HG02973 (cell line): ENCODE results near the gene DACT3.

Experiments
- ATAC-seq: cut with Tn5 transposase; IDR thresholded peaks from one replicate; pipeline ENCODE4 v1.9.1; 2021; ENCODE audit warnings: moderate library complexity; ENCODE audit not compliant: unreplicated experiment

DACT3 gene

DNA sequence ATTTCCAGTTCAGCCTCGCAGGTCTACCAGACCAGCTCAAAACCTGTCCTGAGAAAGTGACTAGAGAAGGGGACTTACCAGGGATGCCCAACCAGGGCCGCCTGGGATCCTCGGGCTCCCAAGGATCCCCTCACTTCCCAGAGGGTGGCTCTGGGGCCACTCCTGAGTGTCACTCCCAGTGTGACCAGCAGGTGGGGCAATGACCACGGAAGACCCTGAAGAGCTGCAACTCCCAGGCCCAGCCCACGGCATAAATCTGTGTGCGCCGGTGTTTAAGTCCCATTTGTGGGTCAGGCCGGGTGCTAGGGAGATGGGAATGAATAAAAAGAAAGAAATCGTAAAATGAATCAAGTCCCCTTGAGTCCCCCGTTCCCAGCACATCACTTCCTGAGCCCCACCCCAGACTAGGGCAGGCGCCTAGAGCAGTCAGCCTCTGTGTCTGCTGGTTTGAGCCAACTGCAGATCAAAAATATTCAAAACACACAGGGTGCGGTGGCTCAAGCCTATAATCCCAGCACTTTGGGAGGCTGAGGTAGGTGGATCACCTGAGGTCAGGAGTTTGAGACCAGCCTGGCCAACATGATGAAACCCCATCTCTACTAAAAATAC, 46.8 kb downstream of the DACT3 start:
- ATAC-seq = no peak

DNA sequence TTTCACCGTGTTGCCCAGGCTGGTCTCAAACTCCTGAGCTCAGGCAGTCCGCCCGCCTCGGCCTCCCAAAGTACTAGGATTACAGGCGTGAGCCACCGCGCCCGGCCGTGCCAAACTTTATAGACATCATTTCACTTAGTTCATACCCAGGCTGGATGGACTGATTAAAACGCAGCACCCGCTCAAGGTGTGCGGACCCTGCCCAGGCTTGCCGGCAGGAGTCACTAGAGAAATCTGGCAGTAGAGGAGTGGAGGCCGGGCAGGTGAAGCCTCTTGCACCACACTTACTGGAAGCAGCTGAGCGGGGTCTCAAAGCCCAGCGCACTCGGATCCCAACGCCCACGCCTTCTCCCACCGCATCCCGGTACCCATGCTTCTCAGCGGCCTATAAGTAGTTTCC, 47.5 kb downstream of the DACT3 start:
- no peak for ATAC-seq

DNA sequence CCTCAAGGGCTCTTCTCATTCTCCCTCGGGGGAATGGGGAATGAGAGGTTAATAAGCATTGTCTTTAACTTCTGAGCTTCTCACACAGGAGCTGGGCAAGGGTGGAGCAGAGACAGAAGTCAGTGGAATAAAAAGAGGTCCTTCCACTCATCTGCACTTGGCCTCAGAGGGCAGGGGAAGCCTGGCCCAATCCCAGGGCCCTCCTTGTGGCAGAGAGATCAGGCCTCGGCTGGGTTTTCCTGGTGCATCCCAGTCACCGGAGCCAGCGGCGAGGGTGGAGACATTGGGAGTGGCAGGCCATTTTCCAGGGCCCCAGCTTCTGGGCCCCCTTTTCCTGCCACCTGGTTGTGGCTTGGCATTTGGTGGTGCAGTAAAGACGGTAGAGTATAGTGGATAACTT, 49.2 kb downstream of the DACT3 start:
- no peak for ATAC-seq

DNA sequence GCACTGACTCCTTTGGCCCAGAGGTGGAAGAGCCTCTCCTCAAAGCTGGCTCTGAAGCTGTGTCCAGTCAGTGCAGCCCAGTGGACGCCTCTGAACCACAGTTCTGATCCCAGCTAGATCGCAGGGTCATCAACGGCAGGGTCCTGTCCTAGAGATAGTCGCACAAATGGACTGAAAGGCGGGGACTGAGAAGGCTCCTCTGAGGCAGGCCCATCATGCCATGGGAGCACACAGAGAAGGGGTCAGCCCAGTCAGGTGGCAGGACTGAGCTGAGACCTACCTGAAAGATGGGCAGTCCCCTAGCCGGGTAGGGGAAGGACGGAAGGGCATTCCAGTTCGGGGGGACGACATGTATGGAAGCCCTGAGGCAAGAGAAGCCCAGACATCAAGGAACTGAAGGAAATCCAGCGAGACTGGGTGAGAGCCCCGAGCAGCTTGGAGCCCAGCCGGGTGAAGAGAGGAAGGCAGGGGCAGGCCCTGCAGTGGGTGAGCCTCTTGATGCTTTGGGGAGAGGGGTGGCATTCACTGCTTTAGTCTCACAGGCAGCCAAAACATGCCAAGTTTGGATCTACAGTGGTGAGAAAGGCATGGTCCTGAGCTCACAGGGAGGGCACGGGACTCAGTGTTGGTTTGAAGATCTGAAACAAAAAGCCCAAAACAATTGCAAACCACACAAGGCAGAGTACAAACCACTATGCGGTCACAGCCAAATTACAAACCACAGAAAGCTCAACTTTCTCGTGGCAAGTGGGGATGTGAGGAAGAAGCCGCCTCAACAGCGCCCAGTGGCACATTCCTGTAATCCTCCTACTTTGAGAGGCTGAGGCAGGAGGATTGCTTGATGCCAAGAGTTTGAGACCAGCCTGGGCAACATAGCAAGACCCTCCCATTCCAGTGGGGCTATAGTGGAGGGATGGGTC, 49.9 kb downstream of the DACT3 start:
- ATAC-seq = no peak

DNA sequence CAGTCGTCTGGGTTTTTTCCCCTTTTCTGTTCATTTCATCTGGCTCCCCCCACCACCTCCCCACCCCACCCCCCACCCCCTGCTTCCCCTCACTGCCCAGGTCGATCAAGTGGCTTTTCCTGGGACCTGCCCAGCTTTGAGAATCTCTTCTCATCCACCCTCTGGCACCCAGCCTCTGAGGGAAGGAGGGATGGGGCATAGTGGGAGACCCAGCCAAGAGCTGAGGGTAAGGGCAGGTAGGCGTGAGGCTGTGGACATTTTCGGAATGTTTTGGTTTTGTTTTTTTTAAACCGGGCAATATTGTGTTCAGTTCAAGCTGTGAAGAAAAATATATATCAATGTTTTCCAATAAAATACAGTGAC, 50.6 kb downstream of the DACT3 start:
- no peak for ATAC-seq

DNA sequence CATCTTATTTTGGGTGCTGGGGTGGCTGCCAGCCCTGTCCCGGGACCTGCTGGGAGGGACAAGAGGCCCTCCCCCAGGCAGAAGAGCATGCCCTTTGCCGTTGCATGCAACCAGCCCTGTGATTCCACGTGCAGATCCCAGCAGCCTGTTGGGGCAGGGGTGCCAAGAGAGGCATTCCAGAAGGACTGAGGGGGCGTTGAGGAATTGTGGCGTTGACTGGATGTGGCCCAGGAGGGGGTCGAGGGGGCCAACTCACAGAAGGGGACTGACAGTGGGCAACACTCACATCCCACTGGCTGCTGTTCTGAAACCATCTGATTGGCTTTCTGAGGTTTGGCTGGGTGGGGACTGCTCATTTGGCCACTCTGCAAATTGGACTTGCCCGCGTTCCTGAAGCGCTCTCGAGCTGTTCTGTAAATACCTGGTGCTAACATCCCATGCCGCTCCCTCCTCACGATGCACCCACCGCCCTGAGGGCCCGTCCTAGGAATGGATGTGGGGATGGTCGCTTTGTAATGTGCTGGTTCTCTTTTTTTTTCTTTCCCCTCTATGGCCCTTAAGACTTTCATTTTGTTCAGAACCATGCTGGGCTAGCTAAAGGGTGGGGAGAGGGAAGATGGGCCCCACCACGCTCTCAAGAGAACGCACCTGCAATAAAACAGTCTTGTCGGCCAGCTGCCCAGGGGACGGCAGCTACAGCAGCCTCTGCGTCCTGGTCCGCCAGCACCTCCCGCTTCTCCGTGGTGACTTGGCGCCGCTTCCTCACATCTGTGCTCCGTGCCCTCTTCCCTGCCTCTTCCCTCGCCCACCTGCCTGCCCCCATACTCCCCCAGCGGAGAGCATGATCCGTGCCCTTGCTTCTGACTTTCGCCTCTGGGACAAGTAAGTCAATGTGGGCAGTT, 51.2 kb downstream of the DACT3 start:
- ATAC-seq = no peak

DNA sequence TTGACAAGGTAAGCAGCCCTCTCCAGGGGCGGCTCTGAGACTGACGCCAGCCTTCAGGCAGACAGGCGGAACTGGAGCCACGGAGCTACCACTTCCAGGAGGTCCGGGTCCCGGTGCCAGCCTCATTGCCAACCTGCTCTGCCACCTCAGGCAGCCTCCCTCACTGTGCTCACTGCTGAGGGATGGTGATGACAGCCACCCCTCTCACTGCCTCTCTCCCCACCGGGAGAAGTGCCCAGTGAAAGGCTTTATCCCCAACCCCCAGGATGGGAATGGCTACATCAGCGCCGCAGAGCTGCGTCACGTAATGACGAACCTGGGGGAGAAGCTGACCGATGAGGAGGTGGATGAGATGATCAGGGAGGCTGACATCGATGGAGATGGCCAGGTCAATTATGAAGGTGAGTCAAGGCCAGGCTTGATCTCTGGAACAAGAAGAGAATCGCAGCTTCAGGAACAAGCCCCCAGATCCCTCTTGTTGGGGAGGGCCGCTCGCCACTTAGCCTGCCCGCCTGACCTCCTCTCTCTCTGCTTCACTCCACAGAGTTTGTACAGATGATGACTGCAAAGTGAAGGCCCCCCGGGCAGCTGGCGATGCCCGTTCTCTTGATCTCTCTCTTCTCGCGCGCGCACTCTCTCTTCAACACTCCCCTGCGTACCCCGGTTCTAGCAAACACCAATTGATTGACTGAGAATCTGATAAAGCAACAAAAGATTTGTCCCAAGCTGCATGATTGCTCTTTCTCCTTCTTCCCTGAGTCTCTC, 52.2 kb downstream of the DACT3 start:
- no peak for ATAC-seq

DNA sequence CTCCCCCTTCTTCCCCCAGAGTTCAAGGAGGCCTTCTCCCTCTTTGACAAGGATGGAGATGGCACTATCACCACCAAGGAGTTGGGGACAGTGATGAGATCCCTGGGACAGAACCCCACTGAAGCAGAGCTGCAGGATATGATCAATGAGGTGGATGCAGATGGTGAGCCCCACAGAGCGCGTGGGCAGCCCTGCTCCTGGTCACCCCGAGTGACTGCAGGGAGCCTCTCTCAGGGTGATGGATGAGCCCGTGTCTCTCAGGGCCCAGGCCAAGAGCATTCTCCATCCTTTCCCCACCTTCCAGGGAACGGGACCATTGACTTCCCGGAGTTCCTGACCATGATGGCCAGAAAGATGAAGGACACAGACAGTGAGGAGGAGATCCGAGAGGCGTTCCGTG, 52.8 kb downstream of the DACT3 start:
- ATAC-seq = no peak

DNA sequence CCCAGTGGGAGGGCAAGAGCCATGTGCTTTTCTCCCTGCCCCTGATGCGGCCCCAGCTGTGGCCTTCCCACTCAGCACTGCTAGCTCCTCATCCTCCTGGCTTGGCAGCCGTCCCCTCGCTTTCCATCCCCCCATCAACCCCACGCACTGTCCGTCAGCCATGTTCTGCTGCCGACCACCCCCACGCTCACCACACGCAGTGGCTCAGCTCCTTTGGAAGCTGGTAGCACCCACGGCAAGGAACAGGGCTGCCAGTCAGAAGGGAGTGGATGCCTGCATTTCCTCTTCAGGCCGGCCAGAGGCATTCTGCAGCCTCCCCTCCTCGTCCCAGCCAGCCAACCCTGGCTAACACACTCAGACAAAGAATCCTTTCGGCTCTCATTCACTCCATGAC, 53.5 kb downstream of the DACT3 start:
- ATAC-seq = no peak

DNA sequence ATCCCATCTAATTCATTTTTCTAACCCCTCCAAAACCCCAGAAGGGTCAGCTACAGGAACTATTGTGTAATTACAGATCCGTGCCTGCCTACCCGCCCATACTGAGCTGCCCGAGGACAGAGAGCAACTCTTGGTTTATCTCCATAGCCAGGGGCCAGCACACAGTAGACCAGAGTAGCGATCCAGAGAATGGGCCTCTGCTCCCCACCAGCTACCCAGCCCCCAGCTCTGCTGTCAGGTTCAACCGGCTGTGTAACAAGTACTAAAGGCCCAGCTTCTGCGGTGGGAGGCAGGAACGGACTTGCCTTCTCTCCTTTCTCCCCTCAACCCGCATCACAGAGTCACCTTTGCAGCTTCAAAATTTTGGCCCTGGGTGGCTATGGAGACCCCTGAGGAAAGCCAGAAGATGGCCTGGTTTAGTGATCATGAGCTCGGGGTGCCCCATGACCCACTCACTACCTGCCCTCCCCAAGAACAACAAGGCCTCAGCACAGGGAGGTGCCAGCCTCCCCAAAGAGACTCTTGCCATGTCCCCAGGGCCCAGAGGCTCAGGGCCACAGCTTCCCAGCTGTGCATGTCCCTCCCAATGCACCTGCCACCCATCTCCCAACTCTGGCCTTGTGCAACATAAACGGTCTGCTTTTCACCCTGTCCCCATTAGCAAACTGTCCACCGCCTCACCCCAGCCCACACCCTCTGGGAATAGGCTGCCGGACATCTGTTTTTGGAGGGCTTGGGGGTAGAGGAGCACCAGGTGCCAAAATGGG, 54.1 kb downstream of the DACT3 start:
- no peak for ATAC-seq

DNA sequence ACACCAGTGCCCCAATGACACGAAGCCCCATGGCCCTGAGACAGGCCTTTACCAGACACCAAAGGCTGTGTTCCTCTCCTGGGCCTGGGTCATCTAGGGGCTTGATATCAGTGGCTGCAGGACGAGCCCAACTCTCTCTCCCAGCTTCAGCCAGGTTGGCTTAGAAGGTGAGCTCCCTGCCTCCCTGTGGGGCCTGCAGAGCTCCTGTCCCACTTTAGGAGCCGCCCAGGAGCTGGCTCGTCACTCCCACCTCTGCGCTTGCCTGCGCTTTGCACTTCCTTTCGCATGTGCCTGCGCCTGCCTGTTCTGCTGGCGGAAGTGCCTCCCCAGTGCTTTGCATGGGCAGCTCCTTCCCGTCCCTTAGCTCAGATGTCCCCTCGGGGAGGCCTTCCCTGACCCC, 55.0 kb downstream of the DACT3 start:
- ATAC-seq = no peak

DNA sequence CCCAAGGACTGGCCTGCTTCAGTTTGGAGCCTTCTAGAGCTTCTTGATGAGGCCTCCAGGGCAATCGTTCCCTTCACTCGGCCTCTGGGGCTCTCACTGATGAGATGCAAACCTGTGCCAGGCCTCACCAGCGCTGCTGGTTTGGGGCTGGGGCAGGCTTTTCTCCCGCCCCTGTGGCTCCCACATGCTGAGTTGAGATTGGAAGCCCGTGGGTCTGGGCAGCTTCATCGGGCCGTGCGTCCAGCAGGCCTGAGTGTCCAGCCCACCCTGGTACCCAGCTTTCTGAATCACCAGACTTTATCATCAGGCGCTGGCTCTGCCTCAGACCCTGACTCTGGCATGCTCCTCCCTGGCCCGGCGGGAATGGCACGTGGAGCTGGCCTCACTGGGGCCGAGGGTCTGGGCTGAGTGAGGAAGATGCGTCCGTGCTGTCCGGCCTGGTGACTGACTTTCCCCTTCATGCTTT, 55.6 kb downstream of the DACT3 start:
- no peak for ATAC-seq

DNA sequence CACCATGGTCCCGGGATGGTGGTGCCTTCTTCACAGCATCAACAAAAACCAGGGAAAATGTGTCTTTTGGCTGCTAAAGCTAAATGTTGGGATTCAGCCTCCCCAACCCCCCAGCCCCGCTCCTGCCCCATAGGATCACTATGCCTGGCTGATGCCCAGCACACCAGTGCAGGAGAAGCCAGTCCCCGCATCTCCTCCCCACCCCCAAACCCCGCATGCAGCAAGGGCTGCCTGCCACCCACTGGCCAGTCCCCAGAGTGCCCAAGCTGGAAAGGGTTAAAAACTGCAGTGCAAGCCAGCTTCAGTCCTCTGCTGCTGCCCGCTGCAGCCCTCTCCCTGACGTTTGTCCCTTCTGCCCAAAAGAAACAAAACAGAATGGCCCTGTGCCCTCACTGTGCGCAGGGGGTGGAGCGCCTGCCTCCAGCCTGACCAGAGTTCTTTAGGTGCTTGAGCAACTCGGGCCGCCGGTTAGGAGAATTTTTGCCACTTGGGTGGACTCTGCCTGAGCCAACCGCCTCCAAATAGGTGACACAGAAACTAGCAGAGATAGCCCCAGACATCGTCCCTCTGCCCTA, 56.1 kb downstream of the DACT3 start:
- no peak for ATAC-seq

DNA sequence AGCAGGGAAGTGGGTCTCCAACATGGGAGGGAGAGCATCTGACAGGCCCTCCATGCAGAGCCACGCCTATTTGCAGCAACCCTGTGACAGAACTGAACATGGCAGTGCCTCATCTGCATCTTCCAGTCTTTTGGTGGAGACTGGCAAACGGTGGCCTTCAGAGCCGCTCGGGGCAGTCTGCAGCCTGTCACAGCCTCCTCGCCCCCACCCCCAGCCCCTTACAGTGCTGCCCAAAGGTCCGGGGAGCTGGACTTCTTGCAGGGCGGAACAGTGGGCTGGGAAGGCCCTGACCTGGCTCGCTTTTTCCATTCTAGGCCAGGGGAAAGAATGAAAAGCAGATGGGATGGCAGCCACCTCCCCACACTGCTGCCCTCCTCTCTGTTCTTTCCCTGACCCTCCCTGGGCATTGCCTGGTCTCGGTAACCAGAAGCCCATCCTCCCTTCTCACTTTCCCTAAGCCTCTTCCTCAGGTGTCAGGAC, 57.2 kb downstream of the DACT3 start:
- ATAC-seq = no peak

DNA sequence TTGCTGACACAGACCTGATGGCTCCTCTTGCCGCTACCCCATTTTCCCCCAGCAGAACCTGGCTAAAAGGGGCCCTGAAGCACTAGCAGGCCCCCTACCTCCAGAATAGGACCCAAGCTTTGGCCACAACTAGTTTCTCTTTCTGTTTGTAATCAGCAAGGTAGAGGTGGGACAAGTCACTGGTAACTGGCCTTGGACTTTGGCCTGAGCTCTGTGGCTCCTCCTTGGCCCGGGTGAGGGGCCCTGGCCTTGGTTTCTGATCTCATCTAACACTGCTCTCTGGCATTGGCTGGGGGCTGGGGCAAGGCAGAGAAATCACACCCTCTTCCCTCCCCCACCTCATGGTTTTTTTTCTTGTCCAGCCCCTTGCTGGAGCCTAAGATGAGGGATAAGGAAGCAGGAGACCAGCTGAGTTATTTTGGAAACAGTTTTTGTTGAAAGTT, 57.8 kb downstream of the DACT3 start:
- no peak for ATAC-seq

DNA sequence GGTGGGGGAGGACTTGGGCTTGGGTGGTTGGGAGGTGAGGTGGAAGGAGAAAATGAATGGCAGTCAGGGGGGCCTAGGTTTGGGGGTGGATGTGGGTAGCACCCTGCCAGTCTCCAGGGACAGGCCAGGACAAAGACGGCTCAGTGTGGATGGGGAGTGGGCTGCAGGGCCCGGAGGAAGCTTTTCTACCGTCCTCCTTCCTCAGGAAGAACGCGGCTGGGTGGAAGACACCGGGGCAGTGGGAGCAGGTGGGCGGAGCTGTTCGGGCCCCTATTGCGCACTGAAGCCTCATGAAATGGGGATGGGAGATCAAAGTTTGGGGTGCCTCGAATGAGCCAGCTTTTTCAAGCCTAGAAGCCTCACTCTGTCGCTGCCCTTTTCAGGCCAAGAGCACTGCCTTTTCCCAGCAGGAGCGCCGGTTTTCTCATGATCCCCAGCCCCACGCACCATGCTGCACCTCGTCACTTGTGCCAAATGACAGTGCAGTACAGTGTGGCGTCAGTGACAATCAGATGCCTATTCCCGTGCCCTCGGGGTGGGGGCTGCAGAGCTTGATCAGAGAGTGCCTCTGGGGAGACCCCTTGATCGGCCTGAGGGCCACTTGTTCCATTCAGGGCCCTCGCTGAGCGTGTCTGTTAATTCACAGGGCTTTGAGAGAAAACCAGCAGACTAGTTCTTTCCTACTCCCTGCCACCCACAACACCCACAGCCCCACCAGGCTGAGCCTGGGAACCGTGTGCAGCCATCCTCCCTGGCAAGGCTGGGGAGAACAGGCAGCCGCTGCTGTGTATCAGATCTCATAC, 58.4 kb downstream of the DACT3 start:
- no peak for ATAC-seq

DNA sequence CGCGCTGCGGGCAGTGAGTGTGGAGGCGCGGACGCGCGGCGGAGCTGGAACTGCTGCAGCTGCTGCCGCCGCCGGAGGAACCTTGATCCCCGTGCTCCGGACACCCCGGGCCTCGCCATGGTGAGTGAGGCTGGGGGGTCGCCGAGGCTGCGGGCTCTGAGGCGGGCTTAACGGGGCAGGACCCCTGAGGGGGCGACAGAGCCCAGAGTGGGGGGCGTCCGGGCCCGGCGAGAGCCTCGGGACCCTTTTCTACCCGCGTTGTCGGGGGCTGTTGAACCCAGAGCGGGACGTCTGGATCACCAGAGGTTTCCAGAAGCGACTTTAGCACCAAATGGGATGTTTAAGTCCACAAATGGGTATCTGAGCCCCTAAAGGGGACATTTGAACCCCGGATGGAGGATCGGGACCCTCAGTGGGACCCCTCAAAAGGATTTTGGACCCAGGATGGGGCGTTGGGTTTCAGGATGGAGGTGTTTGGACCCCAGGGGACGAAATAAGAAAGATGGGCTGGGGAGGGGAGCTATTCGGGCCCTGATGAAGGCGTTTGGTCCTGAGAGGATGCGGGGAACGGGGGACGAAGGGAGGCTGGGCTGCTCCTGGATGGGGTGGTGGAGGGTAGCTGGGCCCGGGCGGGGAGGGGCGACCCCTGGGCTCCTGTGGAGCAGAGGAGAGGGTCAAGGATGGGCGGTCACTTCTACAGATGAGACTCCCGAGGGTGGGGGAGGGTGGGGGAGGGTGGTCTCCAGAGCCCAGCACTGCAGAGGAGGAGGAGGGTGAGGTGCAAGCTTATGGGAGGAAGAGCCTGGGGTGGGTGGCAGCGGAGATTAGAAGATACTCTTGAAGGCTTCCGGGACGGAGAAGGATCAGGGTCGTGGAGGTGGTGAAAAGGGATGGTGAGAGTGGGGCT, 59.4 kb downstream of the DACT3 start, which contains the start of gene CALM3:
Gene CALM3 (plus strand): TSS at position 13 of the 907 bp plus-strand sequence. CDS start 105 bp downstream, at position 118.
- ATAC-seq = no peak
